ENCODE measurements around the gene GORASP2.

The GORASP2 gene

DNA sequence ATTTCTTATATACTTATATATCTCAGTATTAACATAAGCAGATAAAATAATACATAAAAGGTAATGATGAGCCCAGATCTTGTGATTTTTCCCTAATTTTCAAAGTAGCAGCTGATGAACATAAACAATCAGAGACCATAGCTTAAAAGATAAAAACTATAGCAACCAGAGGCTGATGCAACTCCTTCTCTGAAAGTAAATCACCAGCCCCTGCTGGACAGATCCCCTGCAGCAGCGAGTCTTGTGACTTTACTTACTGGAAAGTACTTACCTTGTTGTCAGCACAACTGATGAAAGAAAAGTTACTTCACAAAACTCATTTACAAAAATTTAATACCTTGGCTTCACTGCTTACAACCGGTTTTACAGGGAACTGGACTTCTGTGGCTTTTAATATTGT is 67.3 kb downstream of the GORASP2 start:
- no peak for FAIRE-seq
- DNase-seq (ENCODE audit: low spot score), result no peak

DNA sequence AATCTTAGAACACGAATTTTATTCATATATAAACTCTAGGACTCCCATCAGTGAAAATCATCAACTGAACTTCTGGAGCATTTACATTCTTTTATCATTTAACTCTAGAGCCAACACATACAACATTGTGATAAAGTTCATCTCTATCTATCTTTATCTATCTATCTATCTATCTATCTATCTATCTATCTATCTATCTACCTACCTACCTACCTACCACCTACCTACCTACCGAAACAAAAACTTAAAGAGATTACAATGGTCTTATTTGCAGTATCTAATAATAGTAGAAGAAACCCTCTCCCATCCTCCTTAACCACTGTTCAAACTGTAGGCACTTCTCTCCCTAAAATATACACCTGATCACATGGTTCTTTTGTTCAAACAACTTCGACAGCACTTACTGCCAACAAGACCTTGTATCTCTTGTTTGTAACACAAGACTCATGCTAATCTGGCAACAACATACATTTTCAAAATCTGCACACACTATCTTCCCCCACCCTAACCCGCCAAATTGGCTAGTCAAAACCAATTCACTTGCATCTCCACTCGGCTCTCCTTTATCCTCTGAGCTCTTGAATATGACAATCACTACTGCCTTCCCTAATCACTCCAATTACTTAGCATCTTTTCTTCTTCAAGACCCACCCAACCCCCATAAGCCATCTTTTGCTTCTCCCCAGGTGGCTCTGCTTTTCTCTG is 69.0 kb downstream of the GORASP2 start:
- no peak for FAIRE-seq
- DNase-seq (ENCODE audit: low spot score), result no peak

GRCh38 chr2:170999654-171000053 is 70.6 kb downstream of the GORASP2 start:
- no peak for DNase-seq (ENCODE audit: low spot score)
- no peak for FAIRE-seq

DNA sequence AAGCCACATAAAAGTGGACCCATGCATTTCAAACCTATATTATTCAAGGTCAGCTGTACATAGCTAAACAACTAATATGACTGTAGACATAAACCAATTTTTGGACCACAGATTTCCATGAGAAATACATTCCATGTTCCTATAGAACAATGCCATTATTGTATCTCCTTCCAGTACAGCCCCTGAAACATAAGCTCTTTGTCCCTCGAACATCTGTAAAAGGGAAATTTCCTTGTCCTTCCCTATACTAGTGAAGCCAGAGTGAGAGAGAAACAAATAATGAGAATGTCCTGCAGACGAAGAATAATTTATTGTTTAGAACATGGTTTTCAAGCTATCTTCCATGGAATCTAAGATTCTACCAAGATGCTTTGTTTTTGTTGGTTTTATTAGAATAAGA is 75.3 kb downstream of the GORASP2 start:
- DNase-seq (ENCODE audit: low spot score) (no peak), FAIRE-seq (no peak)

DNA sequence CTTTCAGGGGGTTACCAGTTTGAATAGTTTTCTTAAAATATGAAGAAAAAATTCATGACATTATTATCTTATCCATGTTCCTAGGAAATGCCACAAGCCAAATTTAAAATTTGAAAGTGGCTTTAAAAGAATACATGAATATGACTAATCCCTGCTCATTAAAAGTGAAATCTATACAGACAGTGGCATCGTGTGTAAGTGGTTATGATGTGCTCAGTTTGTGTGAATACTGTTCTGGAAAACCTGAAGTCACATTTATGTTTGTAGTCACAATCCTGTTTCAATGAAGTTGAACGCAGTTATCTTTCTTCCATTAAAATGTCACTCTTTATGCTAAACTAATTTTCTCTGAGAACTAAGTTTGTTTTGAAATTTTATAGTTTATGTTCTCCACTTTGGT is 75.8 kb downstream of the GORASP2 start:
- FAIRE-seq, result no peak
- DNase-seq (ENCODE audit: low spot score), result no peak

GRCh38 chr2:171008550-171009205 is 79.6 kb downstream of the GORASP2 start:
- DNase-seq (ENCODE audit: low spot score) (no peak), FAIRE-seq (no peak)

DNA sequence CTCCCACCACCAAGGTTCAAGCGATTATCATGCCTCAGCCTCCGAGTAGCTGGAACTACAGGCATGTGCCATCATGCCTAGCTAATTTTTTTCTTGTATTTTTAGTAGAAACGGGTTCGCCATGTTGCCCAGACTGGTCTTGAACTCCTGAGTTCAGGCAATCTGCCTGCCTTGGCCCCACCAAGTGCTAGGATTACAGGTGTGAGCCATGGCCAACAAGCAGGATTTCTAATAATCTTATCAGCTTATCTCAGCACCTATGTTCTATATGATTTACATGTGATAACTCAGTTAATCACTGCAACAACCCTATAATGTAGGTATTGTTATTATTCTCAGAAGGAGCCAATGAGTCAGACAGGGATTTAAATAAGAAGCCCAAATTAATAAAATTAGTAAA is 80.3 kb downstream of the GORASP2 start:
- DNase-seq (ENCODE audit: low spot score) (no peak), FAIRE-seq (no peak)

DNA sequence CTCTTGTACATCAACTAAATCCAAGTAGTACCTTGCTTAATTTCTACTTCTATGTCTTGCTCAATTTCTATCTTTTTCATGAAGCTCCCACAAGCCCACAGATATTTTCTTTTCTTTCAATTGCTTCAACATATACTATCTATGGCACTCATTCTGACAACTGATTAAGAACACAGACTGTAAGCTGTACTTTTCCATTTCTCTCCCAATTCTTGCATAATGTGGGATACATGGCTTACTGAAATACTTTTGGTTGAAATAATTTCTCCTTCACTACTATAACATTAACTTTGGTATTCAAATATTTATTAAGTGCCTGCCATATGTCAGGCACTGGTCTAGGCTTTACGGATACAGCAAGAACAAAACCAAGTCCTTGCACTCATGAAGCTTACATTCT is 84.8 kb downstream of the GORASP2 start:
- DNase-seq (ENCODE audit: low spot score), result no peak
- no peak for FAIRE-seq

- no peak for FAIRE-seq
- no peak for DNase-seq (ENCODE audit: low spot score)
Measured at GRCh38 chr2:171016125-171016524, 87.1 kb downstream of the GORASP2 start.
